Liver (tissue), 3 donors: ENCODE data around the gene CRAMP1.

Experiments
- ATF3 ChIP-seq: IDR thresholded peaks from 2 replicates; pipeline ENCODE4 v1.6.1; 2016; ENCODE audit warnings: antibody characterized with exemption
- CTCF ChIP-seq: fragments of 150-350 bp; IDR thresholded peaks from 2 replicates; pipeline ENCODE4 v1.5.1; 2017; ENCODE audit warnings: improper control_type of control experiment, low read depth, low read length; ENCODE audit not compliant: missing input control
- EGR1 ChIP-seq, 2 donors: IDR thresholded peaks; 2 replicates each; pipeline ENCODE4 v1.6.1; 2016 to 2018; ENCODE audit warnings: antibody characterized with exemption in 2 of 2, low read depth in 2 of 2
- GABPA ChIP-seq, 2 donors: IDR thresholded peaks in 1 of 2; conservative IDR thresholded peaks in 1 of 2; 2 replicates each; pipeline ENCODE4 v1.6.1; 2016; ENCODE audit warnings: antibody characterized with exemption in 2 of 2, mild to moderate bottlenecking in 1 of 2, moderate library complexity in 1 of 2
- JUND ChIP-seq, 2 donors: IDR thresholded peaks; 2 replicates each; pipeline ENCODE4 v1.6.1; 2016; ENCODE audit warnings: antibody characterized with exemption in 2 of 2
- MAX ChIP-seq: IDR thresholded peaks from 2 replicates; pipeline ENCODE4 v1.6.1; 2016; ENCODE audit warnings: antibody characterized with exemption
- RAD21 ChIP-seq, 2 donors: IDR thresholded peaks; 2 replicates each; pipeline ENCODE4 v1.6.1; 2016; ENCODE audit warnings: antibody characterized with exemption in 2 of 2, mild to moderate bottlenecking in 2 of 2
- REST ChIP-seq: IDR thresholded peaks from 2 replicates; pipeline ENCODE4 v1.6.1; 2016; ENCODE audit warnings: antibody characterized with exemption, mild to moderate bottlenecking
- SP1 ChIP-seq: IDR thresholded peaks from 2 replicates; pipeline ENCODE4 v1.6.1; 2018; ENCODE audit warnings: antibody characterized with exemption, mild to moderate bottlenecking
- TAF1 ChIP-seq: conservative IDR thresholded peaks from 2 replicates; pipeline ENCODE4 v1.6.1; 2016; ENCODE audit warnings: antibody characterized with exemption, mild to moderate bottlenecking
- YY1 ChIP-seq: IDR thresholded peaks from 2 replicates; pipeline ENCODE4 v1.6.1; 2016; ENCODE audit warnings: antibody characterized with exemption, mild to moderate bottlenecking
- donor health status: healthy.
- donor health status: healthy.

GRCh38 chr16:1581804-1582203 lies 30.4 kb upstream of the CRAMP1 start:
- no peak for TF ChIP-seq CTCF
- no peak for TF ChIP-seq YY1
- no peak for TF ChIP-seq REST
- no peak for TF ChIP-seq JUND (IDR thresholded peaks at IDR 0.05)
- TF ChIP-seq TAF1, result no peak
- TF ChIP-seq MAX, result no peak
- no peak for TF ChIP-seq SP1
- no peak for TF ChIP-seq ATF3
- no peak for TF ChIP-seq EGR1 (IDR thresholded peaks at IDR 0.05; ENCODE audit: low read depth in 2 of 2)
- no peak for TF ChIP-seq RAD21 (IDR thresholded peaks at IDR 0.05)
- no peak for TF ChIP-seq GABPA (IDR thresholded peaks at IDR 0.05 in 1 of 2, conservative IDR thresholded peaks at IDR 0.05 in 1 of 2)
